ENCODE measurements around the gene CAPRIN1.

- TF ChIP-seq REST (IDR thresholded peaks at IDR 0.05; ENCODE audit: low read depth, low read length) (no peak), CHD2 (IDR thresholded peaks at IDR 0.05; ENCODE audit: low read length, partially characterized antibody) (no peak), CTCF (IDR thresholded peaks at IDR 0.05) (no peak), TAF1 (IDR thresholded peaks at IDR 0.05; ENCODE audit: borderline replicate concordance, low read depth, low read length) (no peak), POLR2AphosphoS5 (IDR thresholded peaks at IDR 0.05; ENCODE audit: low read depth, low read length) (no peak), YY1 (IDR thresholded peaks at IDR 0.05; ENCODE audit: low read depth) (no peak), JUND (IDR thresholded peaks at IDR 0.05) (no peak), SMC3 (IDR thresholded peaks at IDR 0.05; ENCODE audit: low read depth, low read length) (no peak)
Observed at GRCh38 chr11:34067383-34068065, 16.0 kb downstream of the CAPRIN1 start.
